ENCODE results near the gene BCHE.
"Not testable (repeated sequence)": the region's sequence is repeated elsewhere in the genome, so short reads cannot be mapped to it uniquely, and the experiment has no call there.

BCHE gene

DNA sequence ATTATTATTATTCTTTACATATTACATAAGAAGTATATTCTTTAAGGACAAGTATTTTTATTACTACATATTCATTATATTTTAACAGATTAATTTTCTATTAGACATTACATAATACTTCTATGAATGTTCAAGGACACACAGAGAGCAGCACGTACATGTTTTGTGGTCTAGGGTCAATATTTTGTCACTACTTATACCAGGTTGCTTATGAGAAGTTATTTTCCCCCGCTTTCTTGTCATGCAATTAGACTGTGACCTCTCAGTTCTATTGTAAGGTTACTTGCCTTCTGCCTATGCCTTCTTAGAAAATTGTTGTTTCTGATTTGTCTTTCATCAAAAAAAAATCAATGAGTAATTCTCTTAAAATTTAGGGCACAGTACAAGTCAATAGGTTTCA lies 21.5 kb downstream of the BCHE start:
- DNase-seq, result no peak

DNA sequence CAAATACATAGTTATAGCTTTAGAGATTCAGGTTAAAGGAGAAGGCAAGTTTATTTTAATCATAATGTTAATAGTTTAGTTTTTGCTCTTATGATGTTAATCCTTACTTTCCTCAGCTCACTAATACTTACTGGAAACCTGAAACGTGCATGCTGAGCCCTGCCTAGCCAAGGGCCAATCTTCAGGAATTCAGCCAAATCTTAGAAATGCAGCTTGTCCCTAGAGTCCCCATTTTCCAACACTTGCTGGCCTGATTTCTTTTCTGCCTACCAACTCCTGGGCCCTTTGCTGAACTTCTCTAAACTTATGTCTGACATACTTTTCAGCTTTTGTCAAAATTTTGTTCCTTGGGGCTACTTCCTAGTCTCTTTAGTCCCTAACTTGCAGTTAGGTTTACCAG lies 22.8 kb downstream of the BCHE start:
- DNase-seq, result no peak

DNA sequence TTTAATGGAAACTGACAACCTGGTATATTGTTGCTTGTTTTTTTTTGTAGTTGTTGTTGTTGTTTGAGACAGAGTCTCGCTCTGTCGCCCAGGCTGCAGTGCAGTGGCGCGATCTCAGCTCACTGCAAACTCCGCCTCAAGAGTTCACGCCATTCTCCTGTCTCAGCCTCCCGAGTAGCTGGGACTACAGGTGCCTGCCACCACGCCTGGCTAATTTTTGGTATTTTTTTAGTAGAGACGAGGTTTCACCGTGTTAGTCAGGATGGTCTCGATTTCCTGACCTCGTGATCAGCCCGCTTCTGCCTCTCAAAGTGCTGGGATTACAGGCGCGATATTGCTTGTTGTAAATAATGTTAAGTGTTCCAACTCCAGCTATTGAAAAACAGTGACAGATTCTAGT lies 29.3 kb downstream of the BCHE start:
- not testable (repeated sequence) for DNase-seq

DNA sequence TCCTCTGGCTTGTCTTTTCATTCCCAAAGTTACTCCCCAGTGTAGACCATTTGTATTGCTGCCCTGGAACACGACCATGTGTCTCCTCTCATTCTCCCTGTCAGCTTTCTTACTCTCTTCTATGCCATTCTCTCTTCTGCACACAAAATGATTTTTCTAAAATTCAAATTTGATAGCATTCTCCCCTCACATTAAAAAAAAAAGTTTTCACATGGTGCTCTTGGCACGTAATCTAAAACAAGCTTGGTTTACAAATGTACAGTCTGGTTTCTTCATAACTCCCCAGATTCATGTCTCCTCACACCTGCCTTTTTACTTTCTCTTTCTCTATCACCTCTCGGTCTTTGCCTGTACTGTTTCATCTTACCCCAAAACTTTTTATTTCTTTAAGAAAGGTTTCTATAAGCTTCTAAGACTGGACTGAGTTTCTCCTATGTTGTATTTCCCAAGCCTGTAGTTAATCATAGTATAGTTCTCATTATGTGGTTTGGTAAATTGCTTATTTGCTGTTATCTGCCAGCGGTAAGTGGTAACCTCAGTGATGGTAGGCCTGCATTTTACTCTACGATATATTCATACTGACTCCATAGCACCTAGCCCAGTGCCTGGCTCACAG lies 31.2 kb downstream of the BCHE start:
- DNase-seq, result no peak

DNA sequence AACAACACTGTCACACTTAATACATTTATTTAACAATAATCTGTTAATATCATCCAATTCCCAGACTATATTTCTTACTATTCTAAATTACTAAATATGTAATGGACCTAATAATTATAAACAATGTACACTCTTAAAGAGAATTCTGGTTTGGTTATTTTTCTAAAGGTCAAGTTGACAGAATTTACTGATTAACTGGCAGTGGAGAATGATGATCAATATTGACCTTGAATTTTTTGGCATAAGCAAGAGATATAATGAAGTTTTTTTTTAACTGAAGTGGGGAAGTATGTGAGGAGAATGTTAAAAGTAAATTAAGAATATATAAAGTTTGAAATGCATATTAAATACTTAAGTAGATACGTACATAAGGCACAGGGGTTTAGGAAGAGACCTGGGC lies 33.8 kb downstream of the BCHE start:
- no peak for DNase-seq

DNA sequence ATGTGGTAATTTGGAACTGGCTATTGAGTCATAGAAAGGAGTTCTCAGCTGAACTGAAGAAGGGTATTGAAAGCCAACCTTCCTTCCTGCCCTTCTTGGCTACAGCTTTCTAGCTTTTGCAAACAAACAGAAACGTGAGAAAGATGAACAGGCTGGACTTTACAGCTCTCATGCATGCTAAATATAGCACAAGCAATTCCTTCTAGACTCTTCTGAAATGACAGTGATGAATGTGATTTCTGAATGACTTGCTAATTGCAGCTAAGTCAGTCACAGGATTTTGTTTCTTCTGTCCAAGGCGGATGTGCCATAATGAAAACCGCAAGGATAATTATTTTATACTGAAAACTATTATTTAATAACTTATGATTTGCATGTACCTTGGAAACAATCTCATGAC lies 36.3 kb downstream of the BCHE start:
- DNase-seq, result no peak

DNA sequence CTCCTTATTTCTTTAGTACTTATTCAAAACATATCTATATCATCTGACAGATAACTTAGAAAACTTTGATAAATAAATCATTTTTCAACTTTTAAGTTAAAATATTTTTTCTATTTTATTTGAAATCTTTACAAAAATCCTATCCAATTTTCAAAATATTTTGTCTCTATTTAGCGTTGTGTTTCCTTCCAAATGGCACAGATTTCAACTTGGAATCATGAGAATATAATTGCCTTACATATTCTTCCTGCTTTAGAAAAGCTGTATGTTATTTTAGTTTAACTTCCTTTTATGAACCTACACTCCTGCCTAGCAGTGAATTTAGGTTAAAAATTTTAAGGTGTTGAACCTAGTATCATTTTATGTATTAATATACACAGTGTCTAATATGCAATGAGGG lies 38.2 kb downstream of the BCHE start:
- no peak for DNase-seq

DNA sequence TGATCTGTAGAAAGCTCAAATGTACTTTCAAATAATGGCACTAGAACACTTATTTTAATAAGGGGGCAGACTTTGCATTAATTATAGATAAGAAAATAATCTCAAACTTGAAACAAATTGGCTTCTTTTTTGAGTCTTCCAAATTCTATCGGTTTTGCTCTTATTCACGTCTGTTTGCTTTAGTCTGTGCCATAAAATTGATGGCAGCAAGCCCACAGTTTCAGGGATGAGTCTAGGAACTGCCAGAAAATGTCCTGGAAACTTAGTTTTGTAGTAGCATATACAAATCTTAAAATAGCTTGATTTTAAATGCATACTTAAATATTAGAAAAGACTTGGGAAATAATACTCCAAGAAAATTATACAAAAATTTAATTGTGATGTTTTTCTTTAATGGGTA lies 39.7 kb downstream of the BCHE start:
- no peak for DNase-seq

DNA sequence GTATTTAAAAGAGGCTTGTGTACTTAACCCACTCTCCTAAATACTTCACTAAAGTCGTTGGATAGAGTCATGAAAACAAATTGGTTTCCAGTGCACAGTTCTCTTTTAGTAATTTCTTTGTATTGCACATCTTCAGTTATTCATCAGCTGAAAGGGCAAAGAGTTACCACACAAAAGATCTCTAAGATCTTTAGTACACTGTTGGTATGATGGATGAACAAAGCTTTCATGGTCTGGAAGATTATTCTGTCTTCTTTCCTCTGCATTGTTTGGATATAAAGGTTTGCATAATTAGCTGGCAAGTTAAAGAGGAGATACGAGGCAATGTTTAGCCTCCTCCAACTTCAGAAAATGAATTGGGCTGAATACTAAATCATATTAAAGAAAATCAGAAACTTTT lies 40.5 kb downstream of the BCHE start:
- no peak for DNase-seq

DNA sequence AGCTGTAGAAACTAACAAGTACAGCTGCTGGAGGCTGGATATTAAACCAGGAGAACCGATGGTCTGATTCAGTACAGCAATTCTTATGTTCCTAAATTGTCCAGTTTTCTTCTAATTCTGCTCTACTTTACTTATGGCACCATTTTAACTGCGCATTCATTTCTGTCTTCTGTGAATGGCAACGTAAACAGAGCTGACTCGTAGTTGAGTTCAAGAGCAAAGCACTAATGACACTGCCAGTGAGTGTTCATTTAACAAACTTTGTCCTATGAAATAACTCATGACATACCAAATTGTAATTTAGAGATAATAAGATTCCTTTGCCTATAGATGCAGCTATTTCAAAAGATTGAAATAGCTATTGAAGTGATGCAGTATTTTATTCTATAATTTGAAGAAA lies 48.7 kb downstream of the BCHE start:
- no peak for DNase-seq

DNA sequence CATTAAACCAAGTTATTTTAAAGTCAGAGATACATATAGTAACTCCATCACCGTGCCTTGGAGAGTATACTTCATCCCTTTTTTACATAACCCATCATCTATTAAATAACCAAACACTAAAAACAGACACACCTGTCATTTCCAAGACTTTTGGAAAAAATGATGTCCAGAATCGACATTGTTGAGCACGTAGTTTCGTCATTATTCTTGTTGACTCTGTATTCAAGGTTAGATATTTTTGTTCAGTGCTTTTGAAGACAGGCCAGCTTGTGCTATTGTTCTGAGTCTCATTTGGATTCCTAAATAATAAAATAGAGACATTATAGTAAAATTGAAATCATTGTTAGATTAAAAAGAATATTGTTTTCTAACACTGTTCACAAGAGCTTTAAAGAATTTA lies 51.2 kb downstream of the BCHE start:
- DNase-seq, result no peak

DNA sequence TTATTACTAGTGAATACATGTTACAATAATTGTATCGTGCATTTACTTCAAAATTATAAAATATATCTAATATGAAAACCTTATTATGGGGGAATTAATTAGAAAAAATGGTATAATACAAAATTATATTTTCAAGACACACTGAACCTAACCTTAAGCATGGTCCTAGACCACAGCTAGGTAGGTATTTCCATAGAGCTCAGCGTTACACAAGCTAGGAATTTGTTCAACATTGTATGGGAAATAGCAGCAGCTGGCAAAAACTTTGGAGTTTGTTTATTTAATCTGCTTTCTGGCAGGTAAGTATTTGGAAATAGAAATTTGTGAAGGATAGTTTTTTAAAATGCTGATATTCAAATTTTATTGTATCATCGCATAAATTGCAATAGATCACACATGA lies 52.9 kb downstream of the BCHE start:
- DNase-seq, result no peak

DNA sequence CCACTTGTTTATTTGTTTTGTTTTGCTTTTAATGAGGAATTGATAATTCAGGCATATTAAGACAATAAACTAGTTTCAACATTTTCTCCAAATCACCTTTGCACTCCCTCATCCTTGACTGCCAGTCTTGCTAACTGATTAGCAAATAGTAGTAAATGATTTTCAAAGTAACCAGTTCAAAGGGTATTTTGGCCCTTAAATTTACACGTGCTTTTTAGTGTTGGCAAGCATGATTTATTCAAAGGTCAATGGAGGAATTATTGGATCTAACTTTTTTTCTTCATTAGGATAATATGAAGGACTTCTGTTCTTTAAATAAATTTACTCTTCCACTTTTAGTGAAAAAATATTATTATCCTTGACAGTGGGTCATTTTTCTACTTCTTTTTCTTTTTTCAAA lies 53.8 kb downstream of the BCHE start:
- DNase-seq, result no peak

DNA sequence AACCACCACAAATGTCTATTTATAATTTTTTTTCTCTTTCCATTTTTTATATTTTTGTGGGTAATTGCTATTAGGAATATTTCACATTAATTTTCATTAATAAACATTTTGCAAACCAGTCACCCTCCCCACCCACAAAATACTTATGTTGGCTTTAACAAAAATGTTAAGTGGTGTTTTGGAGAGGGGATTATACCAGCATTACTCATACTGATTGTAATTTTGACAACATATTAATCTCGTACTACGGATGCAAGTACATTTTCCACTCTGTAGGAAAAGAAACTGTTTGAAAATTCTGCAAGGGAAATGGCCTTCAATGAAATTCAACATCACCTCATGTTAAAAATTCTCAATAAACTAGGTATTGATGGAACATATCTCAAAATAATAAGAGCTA lies 58.3 kb downstream of the BCHE start:
- no peak for DNase-seq

DNA sequence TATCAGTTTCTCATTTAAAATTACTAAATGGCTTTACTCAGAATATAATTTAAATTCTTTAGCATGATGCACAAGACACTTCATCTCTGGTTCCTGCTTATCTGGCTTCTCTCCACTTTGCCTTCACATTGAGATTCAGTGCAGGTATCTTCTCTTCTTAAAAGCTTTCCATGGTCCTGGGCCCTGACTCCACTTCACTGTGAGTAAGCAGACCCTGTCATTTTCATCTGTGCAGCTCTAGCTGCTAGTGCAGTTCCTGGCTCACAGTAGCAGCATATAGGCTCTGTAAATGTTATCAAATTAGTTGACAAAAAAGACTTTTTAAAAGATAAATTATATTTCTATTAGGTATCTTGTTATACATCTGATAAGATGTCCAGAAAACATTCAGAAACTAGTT lies 58.8 kb downstream of the BCHE start:
- DNase-seq, result no peak

DNA sequence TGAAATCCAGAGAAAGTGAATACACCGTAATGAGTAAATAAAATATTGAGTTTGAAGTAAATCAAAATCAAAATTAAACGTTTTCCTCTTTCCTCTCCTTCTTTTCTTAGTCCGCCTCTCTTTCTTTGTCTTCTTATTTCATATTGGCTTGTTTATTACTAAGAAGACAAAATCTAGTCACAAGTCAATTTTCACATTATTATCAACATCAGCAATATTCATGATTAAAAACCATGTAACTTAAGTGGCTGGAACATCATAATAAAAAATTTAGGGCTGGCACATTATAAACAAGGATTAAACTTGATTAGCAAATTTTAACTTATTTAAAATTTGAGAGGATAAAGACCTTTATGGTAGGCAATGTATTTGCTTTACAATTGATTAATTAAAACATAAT lies 61.4 kb downstream of the BCHE start:
- DNase-seq, result no peak

DNA sequence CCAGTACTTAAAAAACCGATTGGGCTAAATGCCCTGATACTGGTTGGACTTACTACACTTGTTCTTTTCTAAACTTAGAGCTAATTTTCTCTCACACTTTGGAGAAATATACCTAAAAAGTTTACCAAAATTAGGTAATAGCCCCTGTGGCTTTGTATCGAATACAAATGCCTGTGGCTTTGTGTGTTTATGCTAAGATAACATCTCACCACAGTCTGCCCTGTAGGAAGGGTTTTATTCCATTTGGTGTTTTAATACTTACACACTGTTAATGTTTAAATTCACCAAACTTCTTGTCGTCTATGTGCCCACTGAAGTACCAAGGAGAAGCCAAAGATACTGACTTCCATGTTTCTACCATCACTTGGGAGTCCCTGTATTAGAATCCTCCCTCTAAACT lies 66.4 kb downstream of the BCHE start:
- DNase-seq, result no peak

DNA sequence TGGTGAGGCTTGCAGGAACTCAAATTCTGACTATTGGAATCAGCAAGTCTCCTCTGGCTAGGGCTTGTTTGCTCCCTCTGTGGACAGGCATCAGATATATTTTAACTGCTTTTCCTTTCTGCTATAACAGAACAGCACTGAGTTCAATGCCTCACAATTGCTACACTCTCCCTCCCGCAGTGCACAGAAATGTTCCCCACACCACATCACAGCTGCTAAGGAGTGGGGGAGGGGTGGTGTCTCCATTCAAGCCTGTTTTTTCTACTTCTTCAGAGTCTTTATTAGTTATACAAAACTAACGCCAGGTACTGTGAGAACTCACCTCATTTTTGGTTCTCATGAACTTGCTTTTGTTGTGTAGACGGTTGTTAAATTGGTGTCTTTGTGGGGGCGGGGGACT lies 68.5 kb downstream of the BCHE start:
- no peak for DNase-seq

DNA sequence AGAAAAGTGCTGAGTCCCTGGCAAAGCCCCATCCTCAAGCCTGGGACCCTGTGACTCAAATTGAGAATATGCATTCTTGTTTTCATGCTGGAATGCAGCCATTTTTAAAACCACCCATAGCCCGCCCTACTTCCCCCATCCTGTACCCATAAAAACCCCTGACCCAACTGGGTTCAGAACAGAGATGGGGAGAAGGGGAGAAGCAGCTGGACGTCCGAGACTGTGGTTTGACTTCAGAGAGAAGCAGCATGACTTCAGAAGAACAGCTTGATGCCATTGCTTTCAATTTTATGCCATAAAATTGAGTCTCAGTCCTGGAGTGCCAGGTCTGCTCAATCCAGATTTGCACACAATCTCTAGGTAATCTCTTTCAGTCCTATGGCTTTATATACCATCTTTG lies 78.2 kb downstream of the BCHE start:
- DNase-seq, result no peak

DNA sequence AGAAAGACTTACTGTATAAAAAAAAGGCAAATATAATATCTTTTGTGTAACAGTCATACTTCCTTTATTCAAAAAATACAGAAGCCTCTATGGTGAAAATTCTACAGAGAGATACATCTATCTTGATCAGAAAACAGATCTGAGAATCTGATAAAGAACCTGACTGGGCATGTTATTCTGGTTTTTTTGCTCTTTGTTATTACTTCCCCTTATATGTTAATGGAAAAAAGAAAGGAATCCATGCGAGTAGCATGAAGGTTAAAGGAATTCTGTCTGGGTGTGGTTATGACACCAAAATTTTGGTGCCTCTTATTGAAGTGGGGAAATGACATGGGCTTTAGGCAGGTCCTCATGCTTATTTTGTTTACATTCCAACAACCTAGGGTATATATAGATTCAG lies 81.7 kb downstream of the BCHE start:
- DNase-seq, result no peak

DNA sequence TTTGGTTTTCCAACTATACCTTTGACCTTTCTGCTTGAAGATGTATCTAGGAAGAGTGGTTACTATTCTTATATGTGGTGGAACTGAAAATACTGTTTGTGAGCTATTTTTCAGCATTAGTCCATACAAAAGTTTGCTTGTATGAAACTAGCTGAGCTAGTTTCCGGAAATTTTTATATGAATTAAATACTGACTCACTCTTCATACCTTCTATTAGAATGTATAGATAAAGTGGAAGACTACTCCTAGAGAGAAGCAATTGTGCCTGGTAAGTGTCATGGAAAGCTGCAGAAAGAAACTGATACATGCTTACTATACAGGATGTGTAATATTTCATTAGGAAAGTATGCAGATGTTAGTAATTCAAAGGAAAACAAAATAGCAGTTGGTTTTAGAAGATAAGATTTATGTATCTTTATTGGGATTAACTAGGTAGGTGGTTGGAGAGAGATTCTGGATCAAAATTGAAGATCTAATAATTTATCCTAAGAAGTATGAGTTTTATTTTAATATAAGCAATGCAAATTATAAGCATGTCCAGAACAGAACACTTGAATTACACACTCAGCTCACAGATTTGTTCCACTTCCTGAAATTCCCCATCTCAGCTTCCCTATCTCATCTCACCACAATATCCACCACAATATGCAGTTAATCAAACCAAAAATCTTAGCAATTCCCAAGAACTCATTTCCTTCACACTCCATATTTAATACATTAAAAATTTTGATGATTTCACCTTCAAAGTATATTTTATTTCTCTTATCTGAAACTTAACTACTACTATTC lies 82.8 kb downstream of the BCHE start:
- DNase-seq, result no peak

DNA sequence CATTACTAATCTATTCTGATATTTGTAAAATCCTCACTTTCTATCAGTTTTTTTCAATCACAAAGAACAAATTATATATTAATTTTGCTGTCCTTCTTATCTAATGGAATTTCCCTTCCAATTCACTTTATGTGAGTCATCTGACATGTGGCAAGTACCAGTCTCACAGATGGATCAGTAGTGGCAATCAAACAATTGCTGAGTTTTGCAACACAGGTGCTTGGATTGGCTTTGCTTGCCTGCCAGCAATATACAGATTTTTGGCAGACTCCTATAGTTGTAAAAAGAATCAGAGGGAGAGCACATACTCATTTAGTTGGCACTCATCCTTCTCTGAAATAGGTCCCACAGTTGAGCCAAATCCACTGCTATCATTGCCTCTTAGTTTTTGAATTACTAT lies 83.7 kb downstream of the BCHE start:
- DNase-seq, result no peak

DNA sequence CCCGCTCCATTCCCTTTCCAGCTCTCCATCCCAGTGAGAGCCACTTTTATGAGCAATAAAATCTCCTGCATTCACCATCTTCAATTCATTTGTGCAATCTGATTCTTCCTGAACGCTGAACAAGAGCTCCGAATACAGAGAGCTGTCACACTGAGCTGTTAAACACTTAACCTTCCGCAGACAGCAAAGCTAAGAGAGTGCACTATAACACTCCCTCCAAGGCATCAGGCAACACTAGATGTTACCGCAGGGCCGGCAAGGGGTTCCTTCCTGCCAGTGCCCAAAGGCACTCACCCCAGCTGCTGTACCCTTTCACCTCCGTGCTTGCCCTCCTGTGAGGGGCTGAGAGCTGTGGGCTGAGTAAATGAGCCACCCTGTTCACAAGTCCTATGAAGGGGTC lies 85.6 kb downstream of the BCHE start:
- no peak for DNase-seq

DNA sequence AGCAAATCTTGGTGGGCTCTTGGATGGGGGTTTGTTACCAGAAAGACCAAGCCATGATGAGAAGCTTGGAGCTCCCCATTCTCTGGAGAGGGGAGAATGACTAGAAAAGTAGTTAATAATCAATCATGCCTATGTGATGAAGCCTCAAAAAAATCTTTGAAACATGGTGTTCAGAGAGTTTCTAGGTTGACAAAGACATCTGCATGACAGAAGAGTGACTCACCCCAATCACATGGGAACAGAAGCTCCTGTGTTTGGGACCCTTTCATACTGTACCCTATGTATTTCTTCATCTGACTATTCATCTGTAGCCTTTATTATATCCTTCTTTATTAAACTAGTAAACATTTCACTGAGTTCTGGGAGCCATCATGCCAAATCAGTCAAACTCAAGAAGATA lies 87.4 kb downstream of the BCHE start:
- no peak for DNase-seq

DNA sequence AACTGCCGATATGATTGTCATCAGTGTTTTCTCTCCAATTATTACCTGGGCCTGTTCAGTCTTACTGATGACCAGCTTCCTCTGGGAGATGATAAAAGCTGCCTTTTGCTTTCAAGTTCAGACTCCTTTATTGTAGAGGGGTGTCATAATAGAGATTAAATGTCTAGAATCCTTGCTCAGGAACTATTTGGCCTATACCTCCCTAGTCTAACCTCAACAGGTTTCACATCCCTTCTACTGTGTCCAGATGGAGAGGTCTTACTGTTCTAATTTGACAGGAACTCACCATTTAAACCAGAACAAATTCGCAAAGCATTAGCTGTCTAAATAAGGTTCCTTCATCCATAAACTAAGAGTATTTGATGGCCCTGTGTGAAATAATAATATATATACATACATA lies 88.0 kb downstream of the BCHE start:
- no peak for DNase-seq

Data from activated CD4-positive, alpha-beta T cell treated with anti-CD3 and anti-CD28 coated beads, Interleukin-2, amount 50 U/mL, for 48 hours (primary cell).